Activated T-cell treated with anti-CD3 and anti-CD28 coated beads, Interleukin-2, amount 50 U/mL, for 1 hour (primary cell): Measurements from ENCODE around the gene RBBP9.
"Not testable (repeated sequence)": the region's sequence is repeated elsewhere in the genome, so short reads cannot be mapped to it uniquely, and the experiment has no call there.

Experiments used
- DNase-seq: peaks from one replicate; pipeline ENCODE4 v3.0.0-alpha.2; 2020

Gene RBBP9

DNA sequence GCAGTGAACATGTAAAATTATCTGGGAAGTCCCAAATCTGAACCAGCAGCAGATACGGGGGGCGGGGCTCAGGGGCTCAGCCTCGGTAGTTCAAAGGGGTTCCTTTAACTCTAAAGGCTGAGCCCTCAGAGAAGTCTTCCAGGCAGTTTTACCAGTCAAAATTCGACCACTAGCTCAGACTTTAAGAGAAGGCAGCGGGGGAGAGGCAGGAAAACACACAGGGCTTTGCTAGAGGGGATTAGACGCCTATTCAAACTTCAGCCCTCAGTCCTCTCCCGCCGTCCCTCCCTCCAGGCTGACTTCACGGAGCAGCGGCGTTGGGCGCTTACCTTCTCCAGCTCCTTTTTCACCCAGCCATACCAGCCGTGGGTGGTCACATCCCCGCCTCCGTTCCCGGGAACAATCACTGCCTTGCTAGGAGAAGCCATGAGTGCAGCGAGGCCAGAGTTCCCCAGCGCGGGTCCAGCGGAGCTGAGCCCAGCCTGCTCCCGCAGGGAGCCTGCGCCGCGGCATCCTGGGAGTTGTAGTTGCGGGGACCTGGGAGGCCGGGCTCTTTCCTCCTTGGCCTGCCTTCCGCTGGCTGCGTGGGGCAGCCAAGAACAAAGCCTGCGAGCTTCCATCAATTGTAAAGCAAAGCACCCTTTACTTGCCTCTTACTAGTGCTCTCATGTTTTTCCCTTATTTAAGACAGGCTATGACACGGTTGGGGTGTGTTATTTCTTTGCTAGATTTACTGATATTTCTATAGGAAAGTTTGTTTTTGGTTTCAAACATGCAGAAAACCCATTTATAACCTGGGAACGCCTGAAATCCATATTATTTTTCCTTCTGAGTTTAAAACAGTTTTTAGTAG lies at the start of gene RBBP9:
TSS of gene RBBP9 (minus strand) at position 486 of the 853 bp plus-strand sequence. CDS start at position 428, 58 bp downstream.
- peak; percentile 78 for DNase-seq

DNA sequence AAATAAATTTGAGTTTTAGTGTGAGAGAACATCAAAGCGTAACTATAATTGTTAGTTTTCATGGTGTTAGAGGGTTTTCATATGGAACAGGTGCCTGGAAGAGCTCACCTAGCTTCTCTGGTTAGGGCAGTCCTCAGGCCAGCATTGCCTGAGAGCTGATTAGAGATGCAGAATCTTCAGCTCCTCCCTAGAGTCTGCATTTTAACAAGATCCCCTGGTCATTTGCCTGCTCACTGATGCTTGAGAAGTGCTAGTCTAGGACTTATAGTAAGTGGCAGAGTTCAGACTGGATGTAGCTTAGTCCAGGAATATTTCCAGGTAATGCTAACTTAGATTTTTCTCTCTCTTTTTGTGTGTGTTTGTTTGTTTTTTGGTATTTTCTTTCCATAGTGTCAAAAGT lies 48.5 kb upstream of the RBBP9 start:
- no peak for DNase-seq

DNA sequence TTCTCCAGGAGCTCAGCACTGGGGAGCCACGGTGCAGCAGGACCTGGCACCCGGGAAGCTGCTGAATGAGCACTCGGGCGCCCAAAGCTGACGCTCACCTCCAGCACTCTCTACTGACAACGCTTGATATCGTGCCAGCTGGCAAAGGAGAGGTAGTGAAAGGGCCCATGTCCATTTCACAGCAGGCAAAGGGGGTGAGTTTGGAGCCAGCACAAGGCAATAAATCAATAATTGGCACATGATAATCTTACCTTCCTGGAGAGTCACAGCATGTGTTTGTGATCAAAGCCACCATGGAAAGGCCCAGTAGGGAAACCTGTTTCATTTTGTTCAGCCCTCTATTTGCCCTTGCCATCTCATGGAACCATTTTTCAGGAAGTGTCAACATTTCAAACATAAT lies 46.9 kb upstream of the RBBP9 start:
- no peak for DNase-seq

DNA sequence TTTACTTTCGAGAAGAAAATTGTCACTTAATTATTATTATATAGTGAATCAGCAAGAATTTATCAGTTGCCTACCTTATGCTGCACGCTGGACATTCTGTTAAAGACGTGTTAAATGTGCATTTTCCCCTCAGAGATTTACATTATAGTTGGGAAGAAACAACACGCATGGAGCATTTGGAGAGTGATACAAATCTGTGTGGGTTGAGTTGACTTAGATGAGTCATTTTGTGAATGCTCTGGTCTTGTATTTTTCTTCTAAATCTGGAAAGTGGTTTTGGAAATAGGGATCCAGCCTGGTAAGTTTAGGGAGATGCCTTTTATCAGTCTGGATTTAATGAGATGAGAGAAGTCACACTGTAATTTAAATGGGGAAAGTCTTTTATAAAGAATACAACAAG lies 46.2 kb upstream of the RBBP9 start:
- no peak for DNase-seq

DNA sequence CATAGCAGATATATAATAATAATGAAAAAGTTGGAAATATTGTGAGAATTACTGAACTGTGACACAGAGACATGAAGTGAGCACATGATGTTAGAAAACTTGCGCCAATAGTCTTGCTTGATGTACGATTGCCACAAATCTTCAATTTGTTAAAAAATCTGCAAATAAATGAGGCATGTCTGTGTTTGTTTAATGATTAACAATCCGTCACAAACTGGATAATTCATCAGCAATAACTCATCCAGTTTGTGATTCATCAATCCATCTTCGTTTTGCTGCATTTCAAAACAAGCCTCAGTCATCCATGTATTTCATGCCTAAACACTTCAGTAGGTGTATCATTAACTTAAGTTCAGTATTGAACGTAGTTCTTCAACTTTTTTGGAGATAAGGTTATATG lies 44.7 kb upstream of the RBBP9 start:
- DNase-seq, result no peak

DNA sequence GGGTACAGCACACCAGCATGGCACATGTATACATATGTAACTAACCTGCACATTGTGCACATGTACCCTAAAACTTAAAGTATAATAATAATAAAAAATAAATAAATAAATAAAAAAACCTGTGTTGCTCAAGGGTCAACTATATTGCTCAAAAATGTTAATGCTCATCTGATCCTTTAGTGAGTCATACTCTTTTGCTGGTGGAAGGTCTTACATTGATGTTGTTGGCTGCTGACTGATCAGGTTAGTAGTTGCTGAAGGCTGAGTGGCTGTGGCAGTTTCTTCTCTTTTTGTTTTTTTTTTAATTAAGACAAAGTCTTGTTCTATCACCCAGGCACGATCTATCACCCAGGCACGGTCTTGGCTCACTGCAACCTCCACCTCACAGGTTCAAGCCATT lies 40.6 kb upstream of the RBBP9 start:
- DNase-seq, result no peak

DNA sequence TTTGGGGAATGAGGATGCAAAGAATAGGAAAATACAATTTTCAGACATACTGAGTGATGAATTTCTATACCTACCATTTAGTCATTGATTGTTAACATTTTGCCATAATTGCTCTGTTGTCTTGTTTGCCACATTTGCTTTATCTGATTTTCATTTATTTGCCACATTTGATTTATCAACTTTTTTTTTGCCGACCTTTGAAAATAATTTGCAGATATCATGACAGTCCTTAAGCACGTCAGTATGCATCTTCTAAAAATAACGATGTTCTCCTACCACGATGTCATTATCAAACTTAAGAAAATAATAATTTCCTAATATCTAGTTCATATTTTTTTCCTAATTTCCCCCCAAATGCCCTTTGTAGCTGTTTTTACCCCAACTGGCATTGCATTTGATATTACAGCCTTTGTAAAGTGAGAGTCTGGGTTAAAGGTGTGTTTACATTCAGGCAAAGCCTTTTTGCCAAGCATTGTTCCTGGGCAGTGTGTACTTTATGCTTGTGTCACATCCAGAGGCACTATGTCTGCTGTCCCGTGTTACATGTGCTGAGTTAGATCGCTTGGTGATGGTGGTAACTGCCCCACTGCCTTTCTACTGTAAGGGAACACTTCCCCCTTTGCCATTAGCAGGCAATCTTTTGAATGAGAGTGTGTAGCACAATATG lies 37.1 kb upstream of the RBBP9 start:
- no peak for DNase-seq

DNA sequence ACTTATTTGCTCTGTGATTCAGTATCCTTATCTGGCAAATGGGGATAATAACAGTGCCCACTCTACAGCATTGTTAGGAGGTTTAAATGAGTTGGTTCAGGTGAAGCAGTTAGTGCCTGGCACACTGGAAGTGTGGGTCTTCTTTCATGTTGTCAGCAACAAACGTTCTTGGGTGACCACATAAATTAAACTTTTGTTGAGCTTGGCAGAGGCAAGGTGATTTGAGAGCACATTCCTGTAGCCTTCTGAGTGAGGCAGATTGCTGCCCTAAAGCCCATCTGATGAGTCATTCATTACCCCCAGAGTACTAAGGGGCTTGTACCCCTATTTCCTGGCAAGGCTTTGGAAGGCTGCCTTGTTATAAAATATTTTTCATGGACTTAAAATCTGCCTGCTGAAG lies 36.5 kb upstream of the RBBP9 start:
- DNase-seq, result no peak

DNA sequence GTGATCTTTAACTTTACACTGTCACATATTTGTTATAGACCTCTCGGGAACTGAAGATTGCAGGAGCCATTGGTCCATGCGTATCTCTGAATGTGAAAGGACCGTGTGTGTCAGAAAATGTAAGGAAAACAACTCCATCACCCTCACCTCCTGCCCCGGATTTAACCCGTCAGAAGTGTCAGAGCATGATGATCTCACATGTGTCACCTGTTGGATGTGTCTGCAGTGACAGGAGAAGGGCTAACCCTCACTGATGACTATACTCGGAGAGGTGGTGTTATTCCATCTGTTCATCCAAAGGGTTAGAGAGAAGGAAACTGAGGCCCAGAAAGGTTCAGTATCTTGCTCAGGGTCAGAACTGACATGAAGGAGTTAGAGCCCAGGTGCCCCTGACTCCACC lies 35.6 kb upstream of the RBBP9 start:
- DNase-seq, result no peak

DNA sequence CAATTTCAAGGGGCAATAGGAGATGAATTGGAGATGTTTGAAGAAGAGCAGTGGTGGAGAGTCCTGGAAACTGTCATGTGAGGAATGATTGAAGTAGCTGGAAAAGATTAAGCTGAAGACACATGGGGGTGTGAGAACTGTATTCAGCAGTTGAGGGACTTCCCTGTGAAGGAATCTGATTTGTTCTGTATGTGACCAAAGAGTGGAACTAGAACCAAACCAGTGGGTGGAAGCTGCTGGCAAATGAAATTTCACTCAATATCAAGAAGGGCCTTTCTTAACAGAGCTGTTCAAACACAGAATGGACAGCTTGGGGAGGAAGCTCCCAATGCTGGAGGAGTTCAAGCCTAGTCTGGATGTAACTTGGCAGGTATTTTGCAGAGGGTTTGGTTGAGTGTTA lies 32.0 kb upstream of the RBBP9 start:
- DNase-seq, result no peak

DNA sequence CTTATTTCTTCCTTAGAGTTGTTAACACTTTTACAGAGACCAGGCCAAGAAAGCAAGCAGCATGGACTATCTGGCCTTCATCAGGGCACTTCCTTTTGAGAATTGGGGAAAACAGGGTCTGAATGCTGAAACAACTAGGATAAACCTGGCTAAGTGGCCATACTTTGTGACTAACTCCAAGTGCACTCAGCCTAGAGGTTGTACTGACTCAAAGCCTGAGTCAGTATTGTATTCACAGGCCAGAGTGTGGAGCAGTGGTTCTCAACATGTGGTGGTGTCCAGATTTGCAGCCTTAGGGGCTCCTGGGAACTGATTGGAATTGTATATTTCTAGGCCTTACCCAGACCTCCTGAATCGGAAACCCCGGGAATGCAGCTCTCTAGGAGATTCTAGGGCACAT lies 30.8 kb upstream of the RBBP9 start:
- DNase-seq, result no peak

DNA sequence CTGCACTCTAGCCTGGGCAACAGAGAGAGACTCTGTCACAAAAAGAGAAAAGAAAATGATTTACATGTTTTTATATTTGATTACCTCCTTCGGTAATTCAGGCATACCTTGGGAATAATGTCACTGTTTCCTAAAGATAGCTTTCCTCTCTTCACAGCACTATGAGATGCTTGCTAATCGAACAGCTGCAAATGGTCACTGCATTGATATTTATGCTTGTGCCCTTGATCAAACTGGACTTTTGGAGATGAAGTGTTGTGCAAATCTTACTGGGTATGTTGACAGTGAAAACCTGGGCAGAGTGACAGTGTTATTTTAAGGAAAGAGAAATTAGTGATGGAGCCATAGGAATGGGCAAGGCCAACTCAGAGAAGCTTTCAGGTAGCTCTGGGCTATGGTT lies 30.3 kb upstream of the RBBP9 start:
- DNase-seq, result no peak

DNA sequence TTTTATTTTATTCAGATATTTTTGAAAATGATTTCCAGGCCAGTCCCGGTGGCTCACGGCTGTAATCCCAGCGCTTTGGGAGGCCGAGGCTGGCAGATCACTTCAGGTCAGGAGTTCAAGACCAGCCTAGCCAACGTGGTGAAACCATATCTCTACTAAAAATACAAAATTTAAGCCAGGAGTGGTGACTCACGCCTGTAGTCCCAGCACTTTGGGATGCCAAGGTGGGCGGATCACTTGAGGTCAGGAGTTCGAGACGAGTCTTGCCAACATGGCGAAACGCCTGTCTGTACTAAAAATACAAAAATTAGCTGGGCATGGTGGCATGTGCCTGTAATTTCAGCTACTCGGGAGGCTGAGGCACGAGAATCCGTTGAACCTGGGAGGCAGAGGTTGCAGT lies 29.7 kb upstream of the RBBP9 start:
- not testable (repeated sequence) for DNase-seq

DNA sequence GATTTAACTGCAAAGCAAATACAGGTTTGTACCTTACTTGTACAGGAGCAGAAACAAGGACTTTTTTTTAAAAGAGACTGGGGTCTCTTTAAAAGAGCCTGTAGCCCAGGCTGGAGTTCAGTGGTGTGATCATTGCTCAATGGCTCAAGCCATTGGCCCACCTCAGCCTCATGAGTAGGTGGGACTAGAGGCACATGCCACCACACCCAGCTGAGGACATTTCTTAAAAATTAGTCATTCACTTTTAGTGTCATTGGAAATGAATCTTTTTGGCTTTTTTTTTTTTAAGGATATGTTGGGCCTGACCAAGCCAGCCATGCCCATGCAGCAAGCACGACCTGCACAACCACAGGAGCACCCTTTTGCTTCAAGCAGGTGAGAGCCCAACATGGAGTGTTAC lies 27.6 kb upstream of the RBBP9 start:
- no peak for DNase-seq

DNA sequence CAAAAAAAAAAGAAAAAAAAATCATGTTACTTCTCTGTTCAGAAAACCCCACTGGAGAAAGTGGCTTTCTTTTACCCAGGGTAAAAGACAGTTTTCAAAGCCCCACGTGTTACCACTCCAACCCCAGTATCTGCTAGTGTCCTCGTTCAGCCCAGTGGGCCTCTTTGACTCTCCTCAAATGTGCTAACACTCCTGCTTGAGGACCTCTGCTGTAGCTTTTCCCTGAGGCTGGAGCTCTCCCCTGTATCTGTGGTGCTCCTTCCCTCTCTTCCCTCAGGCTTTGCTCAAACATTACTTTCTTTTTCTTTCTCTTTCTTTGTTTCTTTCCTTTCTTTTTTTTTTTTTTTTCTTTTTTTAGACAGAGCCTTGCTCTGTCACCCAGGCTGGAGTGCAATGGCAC lies 26.0 kb upstream of the RBBP9 start:
- no peak for DNase-seq

DNA sequence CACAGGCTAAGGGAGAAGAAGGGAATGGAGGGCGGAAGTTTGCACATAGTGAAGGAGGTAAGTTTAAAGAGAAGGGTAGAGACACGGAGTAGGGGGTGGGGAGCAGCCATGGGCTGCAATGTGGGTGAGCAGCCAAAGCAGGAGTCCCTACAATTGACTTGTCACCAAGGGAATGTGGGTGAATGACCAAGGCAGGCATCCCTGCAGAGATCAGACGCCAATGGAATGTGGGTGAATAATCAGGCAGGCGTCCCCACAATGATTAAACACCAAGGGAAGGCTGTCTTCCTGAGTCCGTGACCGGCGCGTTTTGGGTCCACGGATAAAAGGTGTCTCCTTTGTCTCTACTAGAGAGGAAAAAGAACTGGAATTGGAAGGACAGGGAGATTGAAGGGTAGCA lies 25.0 kb upstream of the RBBP9 start:
- DNase-seq, result not testable (repeated sequence)

DNA sequence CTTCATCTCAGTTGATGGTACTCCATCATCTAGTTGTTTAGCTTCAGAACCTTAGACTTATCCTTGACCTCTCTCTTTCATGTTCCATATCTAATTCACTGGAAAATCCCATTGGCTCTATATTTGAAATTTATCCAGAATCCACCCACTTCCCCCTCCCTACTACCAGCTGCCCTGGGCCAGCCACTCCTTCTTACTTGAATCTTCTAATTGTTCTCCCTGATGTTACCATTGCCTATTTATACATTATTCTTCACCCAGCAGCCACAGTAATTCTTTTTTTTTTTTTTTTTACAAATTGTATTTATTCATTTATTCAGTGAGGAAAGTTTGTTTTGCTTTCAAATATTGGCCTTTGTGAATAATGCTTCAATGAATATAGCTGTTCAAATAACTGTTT lies 18.9 kb upstream of the RBBP9 start:
- no peak for DNase-seq

DNA sequence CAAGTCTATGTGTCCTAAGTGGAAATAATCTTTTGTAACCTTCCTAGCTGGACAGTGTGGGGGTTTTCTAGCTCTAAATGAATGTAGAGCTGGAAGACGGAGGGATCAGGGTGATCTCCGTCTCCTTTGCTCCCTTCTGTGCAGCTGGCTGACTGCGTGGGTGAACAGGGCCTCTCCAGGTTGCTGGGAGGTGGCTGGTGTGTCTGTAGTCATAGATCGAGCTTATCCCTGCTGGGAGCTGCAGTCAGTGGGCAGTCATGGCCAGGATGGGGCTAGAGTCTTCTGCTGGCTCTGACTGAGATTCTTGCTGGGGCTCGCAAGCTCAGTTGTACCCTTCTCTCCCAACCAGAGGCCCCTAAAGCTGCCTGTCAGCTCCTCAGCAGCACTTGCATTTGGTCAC lies 17.1 kb upstream of the RBBP9 start:
- no peak for DNase-seq

DNA sequence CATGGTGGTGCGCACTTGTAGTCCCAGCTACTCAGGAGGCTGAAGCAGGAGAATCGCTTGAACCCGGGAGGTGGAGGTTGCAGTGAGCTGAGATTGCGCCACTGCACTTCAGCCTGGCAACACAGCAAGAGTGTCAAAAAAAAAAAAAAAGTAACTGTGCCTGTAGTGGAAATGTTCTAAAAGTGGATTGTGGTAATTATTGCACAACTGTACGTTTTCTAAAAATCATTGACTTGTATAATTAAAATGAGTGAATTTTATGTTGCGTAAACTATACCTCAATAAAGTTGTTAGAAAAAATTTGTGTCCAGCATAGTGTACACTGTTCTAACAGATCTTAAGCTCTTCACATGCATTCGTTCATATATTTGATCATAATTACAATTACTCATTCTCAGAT lies 16.2 kb upstream of the RBBP9 start:
- DNase-seq, result no peak

DNA sequence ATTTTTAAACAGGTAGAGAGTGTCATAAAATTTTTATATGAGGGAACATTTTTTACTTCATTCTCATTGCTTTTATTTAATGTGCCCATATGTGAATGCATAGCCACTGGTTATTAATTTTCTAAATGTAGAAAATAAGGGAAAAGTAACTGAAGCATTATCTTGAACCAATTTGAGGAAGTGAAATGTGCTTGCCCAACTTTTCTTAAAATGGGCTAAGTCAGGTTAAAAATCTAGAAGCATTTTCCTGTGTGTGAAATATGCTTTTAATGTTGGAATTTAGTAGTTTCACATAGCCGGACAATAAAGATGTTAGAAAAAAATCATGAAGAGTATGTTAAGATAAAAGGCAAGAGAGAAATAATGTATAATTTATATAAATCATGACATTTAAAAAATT lies 14.5 kb upstream of the RBBP9 start:
- no peak for DNase-seq

DNA sequence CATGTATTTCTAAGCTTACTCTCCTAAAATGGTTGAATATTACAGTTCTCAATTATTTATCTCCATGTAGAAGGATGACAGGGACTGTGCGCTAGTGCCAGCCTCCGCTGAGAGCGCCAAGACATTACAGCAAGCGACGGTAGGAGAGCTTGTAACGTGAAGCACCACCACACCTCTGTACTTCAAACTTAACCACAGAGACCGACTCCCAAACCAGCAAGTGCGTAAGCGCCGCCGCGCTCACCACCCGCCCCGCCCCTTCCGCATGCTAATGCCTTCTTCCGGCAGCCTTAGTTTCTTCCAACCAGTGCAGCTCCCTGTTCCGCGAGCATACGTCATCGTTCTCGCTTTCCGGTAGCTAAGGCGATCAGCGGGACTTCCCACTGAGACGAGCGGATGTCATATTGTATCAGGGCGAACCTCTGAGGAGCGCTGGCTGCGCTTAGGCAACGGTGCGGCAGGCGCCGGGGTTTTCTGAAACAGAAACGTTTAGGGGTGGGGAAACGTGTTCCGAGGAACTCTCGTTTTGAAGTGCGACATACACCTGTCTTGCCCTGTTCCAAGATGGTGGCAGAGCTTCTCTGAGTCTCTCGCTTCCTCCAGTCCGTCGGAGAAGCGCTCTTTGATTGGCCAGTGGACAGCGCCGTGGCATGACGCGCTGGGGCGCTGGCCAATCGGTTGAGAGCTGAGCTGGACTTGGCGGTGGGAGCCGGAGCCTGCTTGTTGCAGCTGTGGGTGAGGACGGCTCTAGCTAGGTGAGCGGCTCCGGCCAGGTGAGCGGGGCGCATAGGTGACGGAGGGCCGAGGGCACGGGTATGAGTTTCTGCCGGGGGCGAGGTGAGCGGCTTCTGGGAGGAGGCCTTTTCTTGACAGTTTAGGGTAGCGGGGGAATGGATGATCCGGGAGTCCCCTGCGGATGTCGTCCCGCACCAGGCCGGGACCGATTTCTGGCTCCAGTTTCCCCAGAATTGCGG lies 10.5 kb upstream of the RBBP9 start, which contains the start of gene SEC23B:
TSS of gene SEC23B (plus strand) at position 723 of the 974 bp plus-strand sequence. CDS start 2,896 bp downstream, outside the sequence.
- DNase-seq, result peak; percentile 96

DNA sequence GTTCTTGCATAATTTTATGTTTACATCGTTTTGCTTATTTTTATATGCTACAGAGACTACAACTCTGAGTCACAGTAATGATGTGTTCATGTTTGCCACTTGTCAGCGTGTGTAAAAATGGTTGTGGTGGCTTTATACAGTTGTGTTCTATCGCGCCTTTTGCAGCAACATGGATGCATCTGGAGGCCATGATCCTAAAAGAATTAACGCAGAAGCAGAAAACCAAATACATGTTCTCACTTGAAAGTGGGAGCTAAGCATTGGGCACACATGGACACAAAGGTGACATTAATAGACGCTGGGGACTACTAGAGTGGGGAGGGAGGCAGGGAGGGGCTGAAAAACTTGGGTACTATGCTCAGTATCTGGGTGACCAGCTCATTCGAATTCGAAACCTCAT lies 9.7 kb upstream of the RBBP9 start:
- no peak for DNase-seq

DNA sequence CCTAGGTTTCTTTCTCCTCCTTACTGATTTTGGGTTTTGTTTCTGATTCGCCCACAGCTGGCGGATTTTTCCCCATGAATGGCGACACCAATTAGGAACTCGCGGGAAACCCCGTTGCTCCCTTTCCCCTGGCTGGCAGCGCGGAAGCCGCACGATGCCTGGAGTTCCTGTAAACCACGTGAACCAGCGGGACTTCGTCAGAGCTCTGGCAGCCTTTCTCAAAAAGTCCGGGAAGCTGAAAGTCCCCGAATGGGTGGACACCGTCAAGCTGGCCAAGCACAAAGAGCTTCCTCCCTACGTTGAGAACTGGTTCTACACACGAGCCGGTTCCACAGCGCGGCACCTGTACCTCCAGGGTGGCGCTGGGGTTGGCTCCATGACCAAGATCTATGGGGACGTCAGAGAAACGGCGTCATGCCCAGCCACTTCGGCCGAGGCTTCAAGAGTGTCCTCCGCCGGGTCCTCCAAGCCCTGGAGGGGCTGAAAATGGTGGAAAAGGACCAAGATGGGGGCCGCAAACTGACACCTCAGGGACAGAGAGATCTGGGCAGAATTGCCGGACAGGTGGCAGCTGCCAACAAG lies 7.5 kb upstream of the RBBP9 start:
- no peak for DNase-seq
